Large intestine (tissue), 3 donors: ENCODE results near the gene SHC4. TPM values are rescaled to one million over a fixed set of nuclear protein-coding genes. Genes with fewer than 3 reads are reported as not detected.
A peak's percentile ranks its signal among the peaks of the same experiment; 100 is the strongest.

Source experiments
- DNase-seq, 2 donors: peaks; one replicate each; pipeline versions ENCODE4 v3.0.0 to v3.0.0-alpha.2; 2013
- H3K27ac ChIP-seq: one replicate; pipeline ENCODE4 v1.5.1; 2013; ENCODE audit warnings: low read length
- H3K27me3 ChIP-seq: 2 replicates; pipeline ENCODE4 v1.6.1; 2013; ENCODE audit warnings: low read length; ENCODE audit not compliant: control insufficient read depth, insufficient read depth
- H3K36me3 ChIP-seq: 2 replicates; pipeline ENCODE4 v1.6.1; 2013; ENCODE audit warnings: low read length; ENCODE audit not compliant: control insufficient read depth, insufficient read depth
- H3K4me1 ChIP-seq: one replicate; pipeline ENCODE4 v1.6.1; 2013; ENCODE audit warnings: low read length; ENCODE audit not compliant: control insufficient read depth, insufficient read depth
- H3K4me3 ChIP-seq: one replicate; pipeline ENCODE4 v1.5.1; 2013; ENCODE audit warnings: low read length
- H3K9me3 ChIP-seq: one replicate; pipeline ENCODE4 v1.6.1; 2013; ENCODE audit warnings: mild to moderate bottlenecking, low read depth, low read length, moderate library complexity; ENCODE audit not compliant: control insufficient read depth
- WGBS: methylation state at CpG from one replicate; pipeline ENCODE4 v1.1.5; 2013; ENCODE audit warnings: low lambda C conversion rate; ENCODE audit not compliant: insufficient coverage; 5-methylcytosine and 5-hydroxymethylcytosine counted together
- polyA plus RNA-seq: library from polyadenylated mRNA; unstranded; fragments of 120-200 nt; gene quantifications from one replicate; pipeline ENCODE4 v1.2.1, GENCODE V29; 2013

Gene SHC4
- polyA plus RNA-seq, 1 donor, result 1.7 TPM

- Histone ChIP-seq H3K4me1 (no peaks in the 10 kb centered on the region), H3K27ac (no peak overlapping the region), H3K27me3 (no peaks in the 10 kb centered on the region), H3K4me3 (no peak overlapping the region), H3K9me3 (no peaks in the 10 kb centered on the region), H3K36me3 (no peaks in the 10 kb centered on the region)
- 100% methylated on average over 2 of the region's 4 CpGs for WGBS
- DNase-seq, result no peak
Measured at GRCh38 chr15:48888191-48888590, 75.5 kb downstream of the SHC4 start.

- H3K27me3 ChIP-seq, result no peaks in the 10 kb centered on the region
- no peaks in the 10 kb centered on the region for H3K4me1 ChIP-seq
- 49% methylated on average over 2 of the region's 2 CpGs for WGBS
- H3K27ac ChIP-seq, result no peak overlapping the region
- no peak overlapping the region for H3K4me3 ChIP-seq
- no peak for DNase-seq
- no peaks in the 10 kb centered on the region for H3K9me3 ChIP-seq
- H3K36me3 ChIP-seq, result no peaks in the 10 kb centered on the region
Measured at GRCh38 chr15:48887144-48887543, 76.6 kb downstream of the SHC4 start.

- H3K27me3 ChIP-seq, result no peaks in the 10 kb centered on the region
- H3K4me3 ChIP-seq, result no peak overlapping the region
- H3K4me1 ChIP-seq, result peaks cover 9% of the 10 kb centered on the region
- H3K27ac ChIP-seq, result no peak overlapping the region
- no CpG with 5 or more reads among the region's 2 CpGs for WGBS
- no peak for DNase-seq
- no peaks in the 10 kb centered on the region for H3K36me3 ChIP-seq
- H3K9me3 ChIP-seq, result no peaks in the 10 kb centered on the region
Measured at GRCh38 chr15:48883699-48884098, 80.0 kb downstream of the SHC4 start.

GRCh38 chr15:48880070-48880634 lies 83.6 kb downstream of the SHC4 start:
- no peaks in the 10 kb centered on the region for H3K9me3 ChIP-seq
- no peak for DNase-seq
- no peak overlapping the region for H3K27ac ChIP-seq
- no CpG with 5 or more reads among the region's 3 CpGs for WGBS
- no peak overlapping the region for H3K4me3 ChIP-seq
- H3K4me1 ChIP-seq, result peaks cover 9% of the 10 kb centered on the region
- no peaks in the 10 kb centered on the region for H3K27me3 ChIP-seq
- H3K36me3 ChIP-seq, result no peaks in the 10 kb centered on the region

- Histone ChIP-seq H3K9me3 (no peaks in the 10 kb centered on the region), H3K4me3 (peak within 1 kb of the TSS; percentile 89), H3K27ac (peak within 1 kb of the TSS; percentile 87), H3K4me1 (peaks cover 9% of the 10 kb centered on the region), H3K36me3 (no peaks in the 10 kb centered on the region), H3K27me3 (peaks cover 5% of the 10 kb centered on the region)
- peak; percentile 96 to 97 for DNase-seq
- WGBS, result 0% methylated on average over 3 of the region's 58 CpGs
Measured at GRCh38 chr15:48877630-48878595, 85.8 kb downstream of the SHC4 start, which contains the start of gene EID1. Gene EID1 (plus strand): TSS chr15:48878134. CDS start chr15:48878177, 43 bp downstream.

GRCh38 chr15:48876057-48876456 lies 87.7 kb downstream of the SHC4 start:
- WGBS, result no CpG with 5 or more reads among the region's 3 CpGs
- no peak for DNase-seq
- no peaks in the 10 kb centered on the region for H3K9me3 ChIP-seq
- H3K4me1 ChIP-seq, result peaks cover 9% of the 10 kb centered on the region
- H3K36me3 ChIP-seq, result no peaks in the 10 kb centered on the region
- H3K27ac ChIP-seq, result no peak overlapping the region
- peaks cover 7% of the 10 kb centered on the region for H3K27me3 ChIP-seq
- H3K4me3 ChIP-seq, result no peak overlapping the region

- no CpG with 5 or more reads among the region's 2 CpGs for WGBS
- DNase-seq, result no peak
Measured at GRCh38 chr15:48875241-48875960, 88.3 kb downstream of the SHC4 start.

GRCh38 chr15:48872632-48873031 lies 91.1 kb downstream of the SHC4 start:
- DNase-seq, result no peak
- Histone ChIP-seq H3K27me3 (peaks cover 7% of the 10 kb centered on the region), H3K27ac (no peak overlapping the region), H3K36me3 (no peaks in the 10 kb centered on the region), H3K4me1 (no peaks in the 10 kb centered on the region), H3K9me3 (no peaks in the 10 kb centered on the region), H3K4me3 (no peak overlapping the region)
- WGBS, result no CpG with 5 or more reads among the region's 2 CpGs

More at GRCh38 chr15:48875241-48875960, 88.3 kb downstream of the SHC4 start:
- H3K27me3 ChIP-seq, result peaks cover 7% of the 10 kb centered on the region
- peaks cover 8% of the 10 kb centered on the region for H3K4me1 ChIP-seq
- H3K36me3 ChIP-seq, result no peaks in the 10 kb centered on the region
- no peak overlapping the region for H3K4me3 ChIP-seq
- no peaks in the 10 kb centered on the region for H3K9me3 ChIP-seq
- no peak overlapping the region for H3K27ac ChIP-seq

- no peaks in the 10 kb centered on the region for H3K36me3 ChIP-seq
- no peak overlapping the region for H3K27ac ChIP-seq
- H3K4me1 ChIP-seq, result no peaks in the 10 kb centered on the region
- no peaks in the 10 kb centered on the region for H3K9me3 ChIP-seq
- DNase-seq, result no peak
- peaks cover 7% of the 10 kb centered on the region for H3K27me3 ChIP-seq
- no peak overlapping the region for H3K4me3 ChIP-seq
Measured at GRCh38 chr15:48871542-48871941, 92.2 kb downstream of the SHC4 start.

GRCh38 chr15:48869966-48870365 lies 93.8 kb downstream of the SHC4 start:
- no peaks in the 10 kb centered on the region for H3K36me3 ChIP-seq

More at GRCh38 chr15:48869966-48870365, 93.8 kb downstream of the SHC4 start:
- no CpG with 5 or more reads among the region's 1 CpG for WGBS
- DNase-seq, result no peak
- Histone ChIP-seq H3K27ac (no peak overlapping the region), H3K9me3 (no peaks in the 10 kb centered on the region), H3K4me1 (peaks cover 6% of the 10 kb centered on the region), H3K27me3 (peaks cover 7% of the 10 kb centered on the region), H3K4me3 (no peak overlapping the region)
